ENCODE data around the gene IL1RAP. TPM values are rescaled to one million over a fixed set of nuclear protein-coding genes. Genes with fewer than 3 reads are reported as not detected.

IL1RAP gene
- total RNA-seq, 2 donors from 2014 or later: 3.4 to 6.3 TPM

GRCh38 chr3:190696777-190697501, 183.1 kb downstream of the IL1RAP start:
- H3K4me1 ChIP-seq: no peaks in the 10 kb centered on the region
- no peaks in the 10 kb centered on the region for H3K27me3 ChIP-seq
- H3K4me3 ChIP-seq: no peak overlapping the region
- no peaks in the 10 kb centered on the region for H3K36me3 ChIP-seq
- peak; percentile 34 to 75 for TF ChIP-seq CTCF (IDR thresholded peaks at IDR 0.05)
- no peak for DNase-seq (ENCODE audit: low spot score)
- no peak overlapping the region for H3K27ac ChIP-seq
- H3K9me3 ChIP-seq: no peaks in the 10 kb centered on the region

GRCh38 chr3:190697502-190697830, 183.6 kb downstream of the IL1RAP start:
- Histone ChIP-seq H3K4me3 (no peak overlapping the region), H3K36me3 (no peaks in the 10 kb centered on the region), H3K27me3 (no peaks in the 10 kb centered on the region), H3K9me3 (no peaks in the 10 kb centered on the region), H3K27ac (no peak overlapping the region), H3K4me1 (no peaks in the 10 kb centered on the region)
- TF ChIP-seq CTCF (IDR thresholded peaks at IDR 0.05): no peak
- no peak for DNase-seq (ENCODE audit: low spot score)

- no peak overlapping the region for H3K4me3 ChIP-seq
- no peak for TF ChIP-seq CTCF (IDR thresholded peaks at IDR 0.05)
- no peaks in the 10 kb centered on the region for H3K36me3 ChIP-seq
- H3K4me1 ChIP-seq: no peaks in the 10 kb centered on the region
- no peak for DNase-seq (ENCODE audit: low spot score)
- H3K27me3 ChIP-seq: no peaks in the 10 kb centered on the region
- no peak overlapping the region for H3K27ac ChIP-seq
- H3K9me3 ChIP-seq: no peaks in the 10 kb centered on the region
Observed at GRCh38 chr3:190697901-190698300, 184.0 kb downstream of the IL1RAP start.

- no peaks in the 10 kb centered on the region for H3K36me3 ChIP-seq
- no peaks in the 10 kb centered on the region for H3K9me3 ChIP-seq
- no peak for TF ChIP-seq CTCF (IDR thresholded peaks at IDR 0.05)
- H3K4me1 ChIP-seq: no peaks in the 10 kb centered on the region
- no peak overlapping the region for H3K4me3 ChIP-seq
- no peak overlapping the region for H3K27ac ChIP-seq
- no peak for DNase-seq (ENCODE audit: low spot score)
- H3K27me3 ChIP-seq: no peaks in the 10 kb centered on the region
Observed at GRCh38 chr3:190699776-190700175, 185.9 kb downstream of the IL1RAP start.

- Histone ChIP-seq H3K27me3 (no peaks in the 10 kb centered on the region), H3K9me3 (no peaks in the 10 kb centered on the region), H3K4me1 (no peaks in the 10 kb centered on the region), H3K36me3 (no peaks in the 10 kb centered on the region), H3K4me3 (no peak overlapping the region), H3K27ac (no peak overlapping the region)
- peak; percentile 27 to 62 for TF ChIP-seq CTCF (IDR thresholded peaks at IDR 0.05)
- DNase-seq (ENCODE audit: low spot score): no peak
Observed at GRCh38 chr3:190701096-190701532, 187.2 kb downstream of the IL1RAP start.

- DNase-seq (ENCODE audit: low spot score): no peak
- no peak for TF ChIP-seq CTCF (IDR thresholded peaks at IDR 0.05)
- H3K36me3 ChIP-seq: no peaks in the 10 kb centered on the region
- H3K27ac ChIP-seq: no peak overlapping the region
- no peak overlapping the region for H3K4me3 ChIP-seq
- H3K27me3 ChIP-seq: no peaks in the 10 kb centered on the region
- no peaks in the 10 kb centered on the region for H3K4me1 ChIP-seq
- H3K9me3 ChIP-seq: no peaks in the 10 kb centered on the region
Observed at GRCh38 chr3:190706582-190706981, 192.7 kb downstream of the IL1RAP start.

Measured in right atrium auricular region (tissue), 2 donors.